ENCODE results near the gene USP31. TPM values are rescaled to one million over a fixed set of nuclear protein-coding genes. Genes with fewer than 3 reads are reported as not detected.

Gene USP31
- total and polyA plus RNA-seq, 2 of the 13 experiments (the other 11 are each of a cell fraction or from before 2014, with no cell fraction given), result 22.5 to 23.3 TPM

DNA sequence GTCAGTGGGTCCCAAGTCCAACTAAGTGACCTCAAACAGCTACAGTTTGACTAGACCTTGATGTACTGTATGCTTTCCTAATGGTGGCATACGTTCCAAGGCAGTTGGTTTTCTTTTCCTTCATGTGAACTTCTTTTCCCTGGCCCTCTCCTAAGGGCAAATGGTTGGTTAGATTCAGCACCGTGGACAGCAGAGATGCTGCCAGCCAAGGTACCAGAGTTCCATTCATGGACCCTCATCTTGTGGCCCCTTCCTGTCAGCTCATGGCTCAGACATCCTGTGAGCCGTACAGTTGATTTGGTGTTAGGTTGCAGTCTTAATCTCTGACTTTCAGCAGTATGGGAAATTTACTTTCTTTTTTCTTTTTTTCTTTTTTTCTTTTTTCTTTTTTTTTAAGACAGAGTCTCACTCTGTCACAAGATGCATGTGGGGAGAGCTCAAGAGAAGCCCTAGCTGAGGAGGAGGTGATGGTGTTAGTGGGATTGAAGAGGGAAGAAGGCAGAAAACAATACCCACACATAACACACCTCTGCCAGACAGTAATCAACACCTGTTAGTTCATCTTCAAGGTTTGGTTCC is 122.4 kb downstream of the USP31 start (continued):
- TF ChIP-seq, protein P1, sequence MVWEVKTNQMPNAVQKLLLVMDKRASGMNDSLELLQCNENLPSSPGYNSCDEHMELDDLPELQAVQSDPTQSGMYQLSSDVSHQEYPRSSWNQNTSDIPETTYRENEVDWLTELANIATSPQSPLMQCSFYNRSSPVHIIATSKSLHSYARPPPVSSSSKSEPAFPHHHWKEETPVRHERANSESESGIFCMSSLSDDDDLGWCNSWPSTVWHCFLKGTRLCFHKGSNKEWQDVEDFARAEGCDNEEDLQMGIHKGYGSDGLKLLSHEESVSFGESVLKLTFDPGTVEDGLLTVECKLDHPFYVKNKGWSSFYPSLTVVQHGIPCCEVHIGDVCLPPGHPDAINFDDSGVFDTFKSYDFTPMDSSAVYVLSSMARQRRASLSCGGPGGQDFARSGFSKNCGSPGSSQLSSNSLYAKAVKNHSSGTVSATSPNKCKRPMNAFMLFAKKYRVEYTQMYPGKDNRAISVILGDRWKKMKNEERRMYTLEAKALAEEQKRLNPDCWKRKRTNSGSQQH (CRISPR knock-in tag; IDR thresholded peaks at IDR 0.05; ENCODE audit: low read depth), result peak; percentile 98
- TF ChIP-seq REL (CRISPR knock-in tag; conservative IDR thresholded peaks at IDR 0.05) (no peak), IKZF1 (IDR thresholded peaks at IDR 0.05) (no peak), ETV5 (CRISPR knock-in tag; IDR thresholded peaks at IDR 0.05; ENCODE audit: borderline replicate concordance) (0 out of 2 replicates have a peak, but pooled peaks have one; percentile 32), ZNF451 (CRISPR knock-in tag; IDR thresholded peaks at IDR 0.05) (no peak), CREM (IDR thresholded peaks at IDR 0.05) (no peak), CREM (CRISPR knock-in tag; IDR thresholded peaks at IDR 0.05) (no peak), NFIC (IDR thresholded peaks at IDR 0.05; ENCODE audit: low read length) (no peak), SMAD3 (CRISPR knock-in tag; IDR thresholded peaks at IDR 0.05) (peak; percentile 84; the same call in 1 of the 2 replicates), MIER3 (CRISPR knock-in tag; IDR thresholded peaks at IDR 0.05; ENCODE audit: borderline replicate concordance) (0 out of 2 replicates have a peak, but pooled peaks have one; percentile 50), ELF1 (CRISPR knock-in tag; IDR thresholded peaks at IDR 0.05) (0 out of 2 replicates have a peak, but pooled peaks have one; percentile 20), KDM4B (CRISPR knock-in tag; IDR thresholded peaks at IDR 0.05) (peak; percentile 90; the same call in 1 of the 2 replicates), CHCHD3 (CRISPR knock-in tag; IDR thresholded peaks at IDR 0.05) (no peak), CENPT (CRISPR knock-in tag; IDR thresholded peaks at IDR 0.05; ENCODE audit: low read depth) (no peak), ZNF547 (CRISPR knock-in tag; IDR thresholded peaks at IDR 0.05) (no peak), HOXD1 (CRISPR knock-in tag; IDR thresholded peaks at IDR 0.05) (0 out of 2 replicates have a peak, but pooled peaks have one; percentile 48)
- TF ChIP-seq, protein P2, sequence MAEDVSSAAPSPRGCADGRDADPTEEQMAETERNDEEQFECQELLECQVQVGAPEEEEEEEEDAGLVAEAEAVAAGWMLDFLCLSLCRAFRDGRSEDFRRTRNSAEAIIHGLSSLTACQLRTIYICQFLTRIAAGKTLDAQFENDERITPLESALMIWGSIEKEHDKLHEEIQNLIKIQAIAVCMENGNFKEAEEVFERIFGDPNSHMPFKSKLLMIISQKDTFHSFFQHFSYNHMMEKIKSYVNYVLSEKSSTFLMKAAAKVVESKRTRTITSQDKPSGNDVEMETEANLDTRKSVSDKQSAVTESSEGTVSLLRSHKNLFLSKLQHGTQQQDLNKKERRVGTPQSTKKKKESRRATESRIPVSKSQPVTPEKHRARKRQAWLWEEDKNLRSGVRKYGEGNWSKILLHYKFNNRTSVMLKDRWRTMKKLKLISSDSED (CRISPR knock-in tag; IDR thresholded peaks at IDR 0.05), result no peak
- TF ChIP-seq, protein P3, sequence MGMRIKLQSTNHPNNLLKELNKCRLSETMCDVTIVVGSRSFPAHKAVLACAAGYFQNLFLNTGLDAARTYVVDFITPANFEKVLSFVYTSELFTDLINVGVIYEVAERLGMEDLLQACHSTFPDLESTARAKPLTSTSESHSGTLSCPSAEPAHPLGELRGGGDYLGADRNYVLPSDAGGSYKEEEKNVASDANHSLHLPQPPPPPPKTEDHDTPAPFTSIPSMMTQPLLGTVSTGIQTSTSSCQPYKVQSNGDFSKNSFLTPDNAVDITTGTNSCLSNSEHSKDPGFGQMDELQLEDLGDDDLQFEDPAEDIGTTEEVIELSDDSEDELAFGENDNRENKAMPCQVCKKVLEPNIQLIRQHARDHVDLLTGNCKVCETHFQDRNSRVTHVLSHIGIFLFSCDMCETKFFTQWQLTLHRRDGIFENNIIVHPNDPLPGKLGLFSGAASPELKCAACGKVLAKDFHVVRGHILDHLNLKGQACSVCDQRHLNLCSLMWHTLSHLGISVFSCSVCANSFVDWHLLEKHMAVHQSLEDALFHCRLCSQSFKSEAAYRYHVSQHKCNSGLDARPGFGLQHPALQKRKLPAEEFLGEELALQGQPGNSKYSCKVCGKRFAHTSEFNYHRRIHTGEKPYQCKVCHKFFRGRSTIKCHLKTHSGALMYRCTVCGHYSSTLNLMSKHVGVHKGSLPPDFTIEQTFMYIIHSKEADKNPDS (CRISPR knock-in tag; IDR thresholded peaks at IDR 0.05), result no peak
- TF ChIP-seq, protein P4, sequence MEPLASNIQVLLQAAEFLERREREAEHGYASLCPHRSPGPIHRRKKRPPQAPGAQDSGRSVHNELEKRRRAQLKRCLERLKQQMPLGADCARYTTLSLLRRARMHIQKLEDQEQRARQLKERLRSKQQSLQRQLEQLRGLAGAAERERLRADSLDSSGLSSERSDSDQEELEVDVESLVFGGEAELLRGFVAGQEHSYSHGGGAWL (CRISPR knock-in tag; IDR thresholded peaks at IDR 0.05), result peak; percentile 86; the same call in 1 of the 2 replicates
- TF ChIP-seq, protein P5, sequence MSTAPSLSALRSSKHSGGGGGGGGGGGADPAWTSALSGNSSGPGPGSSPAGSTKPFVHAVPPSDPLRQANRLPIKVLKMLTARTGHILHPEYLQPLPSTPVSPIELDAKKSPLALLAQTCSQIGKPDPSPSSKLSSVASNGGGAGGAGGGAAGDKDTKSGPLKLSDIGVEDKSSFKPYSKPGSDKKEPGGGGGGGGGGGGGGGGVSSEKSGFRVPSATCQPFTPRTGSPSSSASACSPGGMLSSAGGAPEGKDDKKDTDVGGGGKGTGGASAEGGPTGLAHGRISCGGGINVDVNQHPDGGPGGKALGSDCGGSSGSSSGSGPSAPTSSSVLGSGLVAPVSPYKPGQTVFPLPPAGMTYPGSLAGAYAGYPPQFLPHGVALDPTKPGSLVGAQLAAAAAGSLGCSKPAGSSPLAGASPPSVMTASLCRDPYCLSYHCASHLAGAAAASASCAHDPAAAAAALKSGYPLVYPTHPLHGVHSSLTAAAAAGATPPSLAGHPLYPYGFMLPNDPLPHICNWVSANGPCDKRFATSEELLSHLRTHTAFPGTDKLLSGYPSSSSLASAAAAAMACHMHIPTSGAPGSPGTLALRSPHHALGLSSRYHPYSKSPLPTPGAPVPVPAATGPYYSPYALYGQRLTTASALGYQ (CRISPR knock-in tag; IDR thresholded peaks at IDR 0.05), result no peak
- TF ChIP-seq, protein P6, sequence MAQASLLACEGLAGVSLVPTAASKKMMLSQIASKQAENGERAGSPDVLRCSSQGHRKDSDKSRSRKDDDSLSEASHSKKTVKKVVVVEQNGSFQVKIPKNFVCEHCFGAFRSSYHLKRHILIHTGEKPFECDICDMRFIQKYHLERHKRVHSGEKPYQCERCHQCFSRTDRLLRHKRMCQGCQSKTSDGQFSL (CRISPR knock-in tag; IDR thresholded peaks at IDR 0.05), result no peak
- TF ChIP-seq, protein P7, sequence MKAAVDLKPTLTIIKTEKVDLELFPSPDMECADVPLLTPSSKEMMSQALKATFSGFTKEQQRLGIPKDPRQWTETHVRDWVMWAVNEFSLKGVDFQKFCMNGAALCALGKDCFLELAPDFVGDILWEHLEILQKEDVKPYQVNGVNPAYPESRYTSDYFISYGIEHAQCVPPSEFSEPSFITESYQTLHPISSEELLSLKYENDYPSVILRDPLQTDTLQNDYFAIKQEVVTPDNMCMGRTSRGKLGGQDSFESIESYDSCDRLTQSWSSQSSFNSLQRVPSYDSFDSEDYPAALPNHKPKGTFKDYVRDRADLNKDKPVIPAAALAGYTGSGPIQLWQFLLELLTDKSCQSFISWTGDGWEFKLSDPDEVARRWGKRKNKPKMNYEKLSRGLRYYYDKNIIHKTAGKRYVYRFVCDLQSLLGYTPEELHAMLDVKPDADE (CRISPR knock-in tag; IDR thresholded peaks at IDR 0.05), result no peak

All from HepG2 (cell line).